Right lobe of liver (tissue), 4 donors: Measurements from ENCODE around the gene CXCL6.

Experiments
- CTCF ChIP-seq, 4 donors: fragments of 200-600 bp in 3 of 4; fragments of 450-650 bp in 1 of 4; IDR thresholded peaks; one replicate each; pipeline versions ENCODE4 v1.5.1 to v1.8.0; 2016 to 2022; ENCODE audit warnings: antibody characterized with exemption in 4 of 4, mild to moderate bottlenecking in 2 of 4
- POLR2A ChIP-seq: fragments of 450-650 bp; IDR thresholded peaks from one replicate; pipeline ENCODE4 v1.6.1; 2017; ENCODE audit warnings: antibody characterized with exemption, mild to moderate bottlenecking
- donor health status: DM: no; HTN: no; CAD: no.
- donor health status: DM: no; HTN: no; CAD: no.
- donor health status: DM: no; HTN: yes; CAD: no.

- TF ChIP-seq CTCF (IDR thresholded peaks at IDR 0.05) (no peak), POLR2A (no peak)
Observed at GRCh38 chr4:73843369-73843768, 6.9 kb downstream of the CXCL6 start.
